ENCODE data around the gene MLLT3.
"Not testable (repeated sequence)": the region's sequence is repeated elsewhere in the genome, so short reads cannot be mapped to it uniquely, and the experiment has no call there.

Gene MLLT3

GRCh38 chr9:20622330-20623020 lies at the start of gene MLLT3:
Gene MLLT3, minus strand, starts transcription at chr9:20622499.
- peak within 1 kb of the TSS; percentile 51 to 77 (median 70) for H3K9ac ChIP-seq

GRCh38 chr9:20671635-20672034 lies 49.3 kb upstream of the MLLT3 start:
- Histone ChIP-seq H3K36me3 (no peaks in the 10 kb centered on the region), H3K27ac (no peak overlapping the region), H3K4me2 (no peak overlapping the region), H3K9me3 (replicated peaks in 1 of 11) (no peaks in the 10 kb centered on the region; a peak in 1 of 22 replicates), H3K9ac (no peak overlapping the region), H3K4me3 (no peak overlapping the region), H3K4me1 (no peaks in the 10 kb centered on the region), H4K20me1 (no peaks in the 10 kb centered on the region), H3K27me3 (no peaks in the 10 kb centered on the region)
- no peak for TF ChIP-seq Cebpa-rat (IDR thresholded peaks at IDR 0.05)

More at GRCh38 chr9:20622330-20623020, at the start of gene MLLT3:
- TF ChIP-seq Cebpa-rat (IDR thresholded peaks at IDR 0.05) = no peak
- Histone ChIP-seq H3K27ac (peak within 1 kb of the TSS in 2 of 11 experiments; percentile 25 to 51; a peak in 2 of 22 replicates), H3K4me3 (peak within 1 kb of the TSS; percentile 64 to 89 (median 74)), H3K36me3 (no peaks in the 10 kb centered on the region), H3K27me3 (peaks cover 58 to 72% (median 68%) of the 10 kb centered on the region in 11 experiments), H4K20me1 (peaks cover 0 to 34% (median 6%) of the 10 kb centered on the region in 11 experiments; a peak in 8 of 22 replicates), H3K4me2 (peak within 1 kb of the TSS; percentile 93 to 100 (median 99)), H3K9me3 (replicated peaks in 1 of 11) (0 out of 22 replicates have a peak, but pooled peaks cover 0 to 8% (median 0%) of the 10 kb centered on the region in 11 experiments), H3K4me1 (peaks cover 9 to 45% (median 31%) of the 10 kb centered on the region in 10 experiments)

- Histone ChIP-seq H3K9ac (no peak overlapping the region), H3K27ac (no peak overlapping the region), H3K4me3 (no peak overlapping the region), H3K4me1 (no peaks in the 10 kb centered on the region), H3K9me3 (replicated peaks in 1 of 11) (no peaks in the 10 kb centered on the region), H3K27me3 (no peaks in the 10 kb centered on the region), H3K36me3 (no peaks in the 10 kb centered on the region), H3K4me2 (no peak overlapping the region), H4K20me1 (no peaks in the 10 kb centered on the region)
- no peak for TF ChIP-seq Cebpa-rat (IDR thresholded peaks at IDR 0.05)
These were observed 48.1 kb upstream of the MLLT3 start for GRCh38 chr9:20670395-20670794.

- no peak overlapping the region for H3K4me2 ChIP-seq
- H3K27ac ChIP-seq = no peak overlapping the region
- no peaks in the 10 kb centered on the region for H4K20me1 ChIP-seq
- H3K9ac ChIP-seq = no peak overlapping the region
- no peaks in the 10 kb centered on the region for H3K9me3 ChIP-seq (replicated peaks in 1 of 11)
- no peak overlapping the region for H3K4me3 ChIP-seq
- no peaks in the 10 kb centered on the region for H3K36me3 ChIP-seq
- H3K4me1 ChIP-seq = no peaks in the 10 kb centered on the region
- H3K27me3 ChIP-seq = no peaks in the 10 kb centered on the region
- TF ChIP-seq Cebpa-rat (IDR thresholded peaks at IDR 0.05) = no peak
These were observed 42.2 kb upstream of the MLLT3 start for GRCh38 chr9:20664501-20664900.

GRCh38 chr9:20663133-20663532 lies 40.8 kb upstream of the MLLT3 start:
- H3K9me3 ChIP-seq (replicated peaks in 1 of 11) = peaks cover 0 to 7% (median 4%) of the 10 kb centered on the region in 11 experiments; a peak in 4 of 22 replicates
- no peak for TF ChIP-seq Cebpa-rat (IDR thresholded peaks at IDR 0.05)
- no peaks in the 10 kb centered on the region for H4K20me1 ChIP-seq
- H3K36me3 ChIP-seq = no peaks in the 10 kb centered on the region
- H3K27me3 ChIP-seq = no peaks in the 10 kb centered on the region
- no peak overlapping the region for H3K4me3 ChIP-seq
- no peak overlapping the region for H3K9ac ChIP-seq
- H3K4me2 ChIP-seq = no peak overlapping the region
- no peak overlapping the region for H3K27ac ChIP-seq
- H3K4me1 ChIP-seq = no peaks in the 10 kb centered on the region

- H3K27ac ChIP-seq = no peak overlapping the region
- H3K9ac ChIP-seq = no peak overlapping the region
- H3K27me3 ChIP-seq = no peaks in the 10 kb centered on the region
- no peaks in the 10 kb centered on the region for H4K20me1 ChIP-seq
- TF ChIP-seq Cebpa-rat (IDR thresholded peaks at IDR 0.05) = no peak
- no peak overlapping the region for H3K4me3 ChIP-seq
- H3K9me3 ChIP-seq (replicated peaks in 1 of 11) = peaks cover 0 to 7% (median 4%) of the 10 kb centered on the region in 11 experiments; a peak in 4 of 22 replicates
- no peaks in the 10 kb centered on the region for H3K4me1 ChIP-seq
- no peaks in the 10 kb centered on the region for H3K36me3 ChIP-seq
- H3K4me2 ChIP-seq = no peak overlapping the region
These were observed 39.9 kb upstream of the MLLT3 start for GRCh38 chr9:20662156-20662555.

- Histone ChIP-seq H3K36me3 (no peaks in the 10 kb centered on the region), H3K4me2 (no peak overlapping the region), H3K27ac (no peak overlapping the region), H3K4me3 (no peak overlapping the region), H3K4me1 (no peaks in the 10 kb centered on the region), H3K27me3 (no peaks in the 10 kb centered on the region), H3K9me3 (replicated peaks in 1 of 11) (peaks cover 0 to 7% (median 4%) of the 10 kb centered on the region in 11 experiments; a peak in 4 of 22 replicates), H4K20me1 (no peaks in the 10 kb centered on the region), H3K9ac (no peak overlapping the region)
- TF ChIP-seq Cebpa-rat (IDR thresholded peaks at IDR 0.05) = no peak
These were observed 37.2 kb upstream of the MLLT3 start for GRCh38 chr9:20659474-20659967.

- no peaks in the 10 kb centered on the region for H3K27me3 ChIP-seq
- no peak overlapping the region for H3K4me3 ChIP-seq
- no peaks in the 10 kb centered on the region for H3K36me3 ChIP-seq
- no peak overlapping the region for H3K9ac ChIP-seq
- H3K27ac ChIP-seq = no peak overlapping the region
- H3K4me2 ChIP-seq = no peak overlapping the region
- no peaks in the 10 kb centered on the region for H3K4me1 ChIP-seq
- TF ChIP-seq Cebpa-rat (IDR thresholded peaks at IDR 0.05) = no peak
- H4K20me1 ChIP-seq = no peaks in the 10 kb centered on the region
- peaks cover 0 to 7% (median 4%) of the 10 kb centered on the region in 11 experiments; a peak in 4 of 22 replicates for H3K9me3 ChIP-seq (replicated peaks in 1 of 11)
These were observed 36.6 kb upstream of the MLLT3 start for GRCh38 chr9:20658677-20659473.

- not testable (repeated sequence) for H3K9ac ChIP-seq; H3K4me1 ChIP-seq; H3K9me3 ChIP-seq (replicated peaks in 1 of 11); H4K20me1 ChIP-seq; H3K36me3 ChIP-seq; H3K4me3 ChIP-seq; H3K27ac ChIP-seq; H3K4me2 ChIP-seq; H3K27me3 ChIP-seq
These were observed 36.0 kb upstream of the MLLT3 start for GRCh38 chr9:20658246-20658667.

Data from BLaER1 treated with 17β-estradiol and CSF1 and Interleukin-3, amounts not matched to agents 10 nM and 100 nM (cell line).